IPS-20b (cell line): Measurements from ENCODE around the gene APC.
"Not testable (repeated sequence)": the region's sequence is repeated elsewhere in the genome, so short reads cannot be mapped to it uniquely, and the experiment has no call there.

ENCODE experiments used
- H3K27ac ChIP-seq: one replicate; pipeline ENCODE4 v1.5.1; 2013; ENCODE audit warnings: low read length
- H3K27me3 ChIP-seq: 2 replicates; pipeline ENCODE4 v1.6.1; 2013; ENCODE audit warnings: mild to moderate bottlenecking, low read length, inconsistent platforms; ENCODE audit not compliant: insufficient read depth
- H3K36me3 ChIP-seq: 2 replicates; pipeline ENCODE4 v1.6.1; 2013; ENCODE audit warnings: low read depth, mild to moderate bottlenecking, inconsistent platforms, low read length, moderate library complexity; ENCODE audit not compliant: insufficient read depth
- H3K4me1 ChIP-seq: 2 replicates; pipeline ENCODE4 v1.6.1; 2013; ENCODE audit warnings: mild to moderate bottlenecking, control low read depth, inconsistent platforms, low read length, moderate library complexity; ENCODE audit not compliant: insufficient read depth
- H3K4me3 ChIP-seq: 2 replicates; pipeline ENCODE4 v1.5.1; 2013; ENCODE audit warnings: mild to moderate bottlenecking, low read length, inconsistent platforms
- H3K9ac ChIP-seq: 2 replicates; pipeline ENCODE4 v1.6.1; 2013; ENCODE audit warnings: low read depth, mild to moderate bottlenecking, inconsistent platforms, low read length, moderate library complexity
- H3K9me3 ChIP-seq: 2 replicates; pipeline ENCODE4 v1.6.1; 2013; ENCODE audit warnings: mild to moderate bottlenecking, low read depth, low read length, inconsistent platforms; ENCODE audit not compliant: insufficient read depth

The APC gene

GRCh38 chr5:112833971-112834370 lies 96.3 kb downstream of the APC start:
- H3K9me3 ChIP-seq, result no peaks in the 10 kb centered on the region
- H3K36me3 ChIP-seq, result peaks cover 43% of the 10 kb centered on the region
- H3K27ac ChIP-seq, result no peak overlapping the region
- H3K9ac ChIP-seq, result no peak overlapping the region
- no peak overlapping the region for H3K4me3 ChIP-seq
- no peaks in the 10 kb centered on the region for H3K27me3 ChIP-seq
- no peaks in the 10 kb centered on the region for H3K4me1 ChIP-seq

DNA sequence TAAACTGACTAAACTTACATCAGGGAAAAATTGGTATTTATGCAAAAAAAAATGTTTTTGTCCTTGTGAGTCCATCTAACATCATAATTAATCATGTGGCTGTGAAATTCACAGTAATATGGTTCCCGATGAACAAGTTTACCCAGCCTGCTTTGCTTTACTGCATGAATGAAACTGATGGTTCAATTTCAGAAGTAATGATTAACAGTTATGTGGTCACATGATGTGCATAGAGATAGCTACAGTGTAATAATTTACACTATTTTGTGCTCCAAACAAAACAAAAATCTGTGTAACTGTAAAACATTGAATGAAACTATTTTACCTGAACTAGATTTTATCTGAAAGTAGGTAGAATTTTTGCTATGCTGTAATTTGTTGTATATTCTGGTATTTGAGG lies 106.8 kb downstream of the APC start:
- Histone ChIP-seq H3K36me3 (peaks cover 29% of the 10 kb centered on the region), H3K9ac (no peak overlapping the region), H3K27me3 (no peaks in the 10 kb centered on the region), H3K4me3 (no peak overlapping the region), H3K4me1 (peaks cover 7% of the 10 kb centered on the region; the same call in 1 of the 2 replicates), H3K27ac (no peak overlapping the region), H3K9me3 (0 out of 2 replicates have a peak, but pooled peaks cover 3% of the 10 kb centered on the region)

GRCh38 chr5:112846556-112846955 lies 108.9 kb downstream of the APC start:
- Histone ChIP-seq H3K9ac (no peak overlapping the region), H3K9me3 (0 out of 2 replicates have a peak, but pooled peaks cover 1% of the 10 kb centered on the region), H3K36me3 (peaks cover 8% of the 10 kb centered on the region; the same call in 1 of the 2 replicates), H3K4me3 (no peak overlapping the region), H3K27me3 (no peaks in the 10 kb centered on the region), H3K27ac (no peak overlapping the region), H3K4me1 (peaks cover 7% of the 10 kb centered on the region; the same call in 1 of the 2 replicates)

DNA sequence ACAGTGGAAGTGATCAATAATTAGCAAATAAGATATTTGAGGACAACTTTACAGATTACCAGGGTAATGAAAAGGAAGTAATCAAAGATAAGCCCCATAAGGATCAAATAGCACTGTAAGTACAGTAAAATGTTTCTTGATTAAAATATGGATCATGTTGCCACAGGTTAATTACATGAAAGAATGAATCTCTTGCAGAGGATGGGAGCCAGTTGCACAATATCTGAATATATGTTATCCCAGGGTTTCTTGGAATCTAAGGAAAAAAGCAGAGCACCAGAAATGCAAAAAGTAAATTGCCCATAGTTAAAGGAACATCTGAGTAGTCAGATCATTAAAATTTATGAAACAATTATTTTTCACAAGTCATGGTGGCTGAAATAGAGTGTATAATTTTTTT lies 109.6 kb downstream of the APC start:
- 0 out of 2 replicates have a peak, but pooled peaks cover under 1% of the 10 kb centered on the region for H3K36me3 ChIP-seq
- H3K9me3 ChIP-seq, result no peaks in the 10 kb centered on the region
- H3K27ac ChIP-seq, result no peak overlapping the region
- H3K4me1 ChIP-seq, result peaks cover 7% of the 10 kb centered on the region; the same call in 1 of the 2 replicates
- H3K4me3 ChIP-seq, result no peak overlapping the region
- H3K27me3 ChIP-seq, result no peaks in the 10 kb centered on the region
- no peak overlapping the region for H3K9ac ChIP-seq

DNA sequence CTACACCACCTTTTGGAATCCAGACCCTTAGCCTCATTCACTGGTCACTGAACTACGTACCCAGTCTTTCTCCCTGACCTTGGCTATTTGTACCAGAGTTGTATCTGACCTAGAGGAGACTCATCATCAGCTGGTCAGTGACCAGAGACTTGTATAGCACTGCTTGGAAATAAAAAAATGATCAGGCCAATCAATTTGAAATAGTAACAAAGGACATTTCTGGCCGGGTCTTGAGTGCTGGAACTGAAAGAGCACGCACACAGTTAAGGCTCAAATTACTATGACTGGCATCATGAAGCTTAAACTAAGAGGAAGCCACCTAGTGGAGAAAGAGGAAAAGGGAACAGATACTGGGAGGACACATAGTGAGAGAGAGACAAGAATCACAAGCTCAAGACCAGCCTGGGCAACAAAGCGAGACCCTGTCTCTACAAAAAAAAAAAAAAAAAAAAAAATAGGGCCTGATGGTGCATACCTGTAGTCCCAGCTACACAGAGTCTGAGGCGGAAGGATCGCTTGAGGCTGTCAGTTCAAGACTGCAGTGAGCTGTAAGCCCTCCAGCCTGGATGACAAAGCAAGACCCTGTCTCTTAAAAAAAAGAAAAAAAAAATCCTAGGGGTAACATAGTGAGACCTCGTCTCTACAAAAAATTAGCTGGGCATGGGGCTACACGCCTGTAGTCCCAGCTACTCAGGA lies 110.6 kb downstream of the APC start:
- Histone ChIP-seq H3K36me3 (no peaks in the 10 kb centered on the region), H3K4me3 (peak overlapping the region; percentile 25; the same call in 1 of the 2 replicates), H3K4me1 (peaks cover 7% of the 10 kb centered on the region; the same call in 1 of the 2 replicates), H3K9ac (no peak overlapping the region), H3K27me3 (no peaks in the 10 kb centered on the region), H3K9me3 (no peaks in the 10 kb centered on the region), H3K27ac (no peak overlapping the region)

DNA sequence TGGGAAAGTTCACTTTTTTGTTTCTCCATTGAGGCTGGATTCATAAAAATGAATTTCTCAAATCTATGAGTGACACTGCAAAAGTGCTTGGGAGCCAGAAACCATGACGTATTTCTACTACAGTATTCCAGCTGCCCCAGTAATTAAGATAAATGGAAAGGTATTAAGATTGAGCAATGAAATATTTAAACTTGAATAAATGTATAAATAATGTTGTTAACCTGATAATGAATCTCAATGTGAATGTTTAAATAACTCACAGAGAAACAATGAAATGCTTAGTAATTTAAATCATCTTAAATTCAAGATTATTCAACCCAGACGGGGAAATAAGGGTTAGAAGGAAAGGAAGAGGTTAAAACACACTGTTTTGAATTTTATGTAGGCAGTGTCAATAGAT lies 112.2 kb downstream of the APC start:
- no peak overlapping the region for H3K27ac ChIP-seq
- no peak overlapping the region for H3K4me3 ChIP-seq
- H3K4me1 ChIP-seq, result peaks cover 7% of the 10 kb centered on the region; the same call in 1 of the 2 replicates
- no peak overlapping the region for H3K9ac ChIP-seq
- no peaks in the 10 kb centered on the region for H3K36me3 ChIP-seq
- no peaks in the 10 kb centered on the region for H3K9me3 ChIP-seq
- no peaks in the 10 kb centered on the region for H3K27me3 ChIP-seq

DNA sequence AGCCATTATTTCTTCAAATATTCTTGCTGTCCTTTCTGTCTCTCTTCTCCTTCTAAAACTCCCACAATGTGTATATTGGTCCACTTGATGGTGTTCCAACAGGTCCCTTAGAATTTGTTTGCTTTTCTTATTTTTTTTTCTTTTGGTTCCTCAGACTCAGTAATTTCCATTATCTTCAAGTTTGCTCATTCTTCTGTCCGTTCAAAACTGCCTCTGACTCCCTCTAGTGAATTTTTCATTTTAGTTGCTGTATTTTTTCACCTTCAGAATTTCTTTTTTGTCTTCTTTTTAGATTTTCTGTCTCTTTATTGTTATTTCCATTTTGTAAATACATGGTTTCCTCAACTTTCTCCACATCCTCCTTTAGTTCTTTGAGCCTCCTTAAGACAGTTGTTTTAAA lies 117.0 kb downstream of the APC start:
- Histone ChIP-seq H3K36me3 (no peaks in the 10 kb centered on the region), H3K9ac (no peak overlapping the region), H3K9me3 (no peaks in the 10 kb centered on the region), H3K27ac (no peak overlapping the region), H3K4me3 (no peak overlapping the region), H3K4me1 (no peaks in the 10 kb centered on the region), H3K27me3 (peaks cover 12% of the 10 kb centered on the region; the same call in 1 of the 2 replicates)

DNA sequence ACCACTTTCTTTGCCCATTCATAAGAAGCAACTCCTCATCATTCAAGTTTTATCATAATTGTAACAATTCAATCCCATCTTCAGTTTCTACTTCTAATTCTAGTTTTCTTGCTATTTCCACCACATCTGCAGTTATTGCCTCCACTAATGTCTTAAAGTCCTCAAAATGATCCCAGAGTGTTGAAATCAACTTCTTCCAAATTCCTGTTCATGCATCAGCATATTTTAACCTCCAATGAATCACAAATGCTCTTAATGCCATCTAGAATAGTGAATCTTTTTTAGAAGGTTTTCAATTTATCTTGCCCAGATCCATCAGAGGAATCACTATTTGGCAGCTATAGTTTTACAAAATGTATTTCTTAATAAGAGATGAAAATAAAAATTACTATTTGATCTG lies 120.2 kb downstream of the APC start:
- H3K27ac ChIP-seq, result no peak overlapping the region
- no peaks in the 10 kb centered on the region for H3K9me3 ChIP-seq
- peaks cover 13% of the 10 kb centered on the region; the same call in 1 of the 2 replicates for H3K27me3 ChIP-seq
- no peak overlapping the region for H3K4me3 ChIP-seq
- no peak overlapping the region for H3K9ac ChIP-seq
- H3K36me3 ChIP-seq, result peaks cover 6% of the 10 kb centered on the region
- H3K4me1 ChIP-seq, result no peaks in the 10 kb centered on the region

DNA sequence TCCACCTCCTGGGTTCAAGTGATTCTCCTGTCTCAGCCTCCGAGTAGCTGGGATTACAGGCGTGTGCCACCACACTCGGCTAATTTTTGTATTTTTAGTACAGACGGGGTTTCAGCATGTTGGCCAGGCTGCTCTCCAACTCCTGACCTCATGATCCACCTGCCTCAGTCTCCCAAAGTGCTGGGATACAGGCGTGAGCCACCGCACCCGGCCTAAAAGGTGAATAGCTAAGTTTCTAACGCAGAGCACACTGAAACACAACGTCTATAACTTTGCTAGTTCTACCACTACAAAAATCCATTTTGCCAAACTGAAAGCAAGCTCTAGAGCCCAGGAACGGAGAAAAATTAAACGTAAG lies 122.9 kb downstream of the APC start:
- Histone ChIP-seq H3K36me3 (peaks cover 33% of the 10 kb centered on the region), H3K4me3 (peak overlapping the region; percentile 89), H3K27ac (peak overlapping the region; percentile 44), H3K27me3 (peaks cover 13% of the 10 kb centered on the region; the same call in 1 of the 2 replicates), H3K9ac (peak overlapping the region; percentile 87)
- H3K4me1 ChIP-seq, H3K9me3 ChIP-seq: not testable (repeated sequence)

DNA sequence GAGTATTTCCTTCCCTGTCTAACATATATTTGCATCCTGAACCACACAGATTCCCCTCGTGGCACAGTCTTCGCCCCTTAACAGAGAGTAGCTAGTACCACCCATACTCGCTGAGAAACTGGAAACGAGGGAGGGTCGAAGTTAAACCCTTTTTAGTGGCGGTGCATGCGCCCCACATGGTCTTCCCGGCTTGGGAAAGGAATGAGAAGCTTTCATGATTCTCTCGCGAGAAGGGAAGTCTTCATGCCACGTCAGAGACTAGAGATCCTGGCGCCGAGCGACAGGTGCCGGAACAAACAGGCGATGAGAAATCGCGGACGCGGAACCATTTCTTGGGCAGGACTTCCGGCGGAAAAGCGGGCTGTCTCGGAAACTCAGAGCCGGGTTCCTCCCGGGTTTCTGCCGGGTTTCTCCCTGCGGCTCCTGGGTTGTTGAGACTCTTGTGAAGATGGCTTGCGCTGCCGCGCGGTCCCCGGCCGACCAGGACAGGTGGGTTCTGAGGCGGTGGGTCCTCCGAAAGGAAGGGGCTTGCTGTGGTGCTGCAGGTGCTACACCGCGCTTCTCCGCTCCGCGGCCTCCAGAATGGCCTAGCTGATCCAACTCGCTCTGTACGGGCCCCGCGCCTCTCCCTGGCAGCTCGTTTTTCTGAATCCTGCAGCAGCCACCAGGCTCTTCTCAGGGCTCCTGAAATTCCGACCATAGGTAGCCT lies 123.4 kb downstream of the APC start, which contains the start of gene SRP19:
TSS of gene SRP19 (plus strand) at position 359 of the 709 bp plus-strand sequence. CDS start at position 449, 90 bp downstream.
- peaks cover 13% of the 10 kb centered on the region; the same call in 1 of the 2 replicates for H3K27me3 ChIP-seq
- peak within 1 kb of the TSS; percentile 87 for H3K9ac ChIP-seq
- H3K36me3 ChIP-seq, result peaks cover 38% of the 10 kb centered on the region
- H3K4me3 ChIP-seq, result peak within 1 kb of the TSS; percentile 89
- peak within 1 kb of the TSS; percentile 44 for H3K27ac ChIP-seq
- H3K4me1 ChIP-seq, result no peaks in the 10 kb centered on the region
- no peaks in the 10 kb centered on the region for H3K9me3 ChIP-seq

- Histone ChIP-seq H3K9ac (peak overlapping the region; percentile 87), H3K4me1 (no peaks in the 10 kb centered on the region), H3K27me3 (peaks cover 13% of the 10 kb centered on the region; the same call in 1 of the 2 replicates), H3K4me3 (peak overlapping the region; percentile 89), H3K27ac (no peak overlapping the region), H3K9me3 (no peaks in the 10 kb centered on the region), H3K36me3 (peaks cover 43% of the 10 kb centered on the region)
Measured at GRCh38 chr5:112861638-112861985, 123.9 kb downstream of the APC start.

GRCh38 chr5:112862085-112862484 lies 124.4 kb downstream of the APC start:
- no peak overlapping the region for H3K27ac ChIP-seq
- peaks cover 48% of the 10 kb centered on the region for H3K36me3 ChIP-seq

More at GRCh38 chr5:112862085-112862484, 124.4 kb downstream of the APC start:
- peak overlapping the region; percentile 87; the same call in 1 of the 2 replicates for H3K9ac ChIP-seq
- H3K4me1 ChIP-seq, result no peaks in the 10 kb centered on the region
- H3K4me3 ChIP-seq, result peak overlapping the region; percentile 89
- no peaks in the 10 kb centered on the region for H3K9me3 ChIP-seq
- peaks cover 13% of the 10 kb centered on the region; the same call in 1 of the 2 replicates for H3K27me3 ChIP-seq
